Activated CD4-positive, alpha-beta memory T cell treated with anti-CD3 and anti-CD28 coated beads for 36 hours (primary cell): Measurements from ENCODE around the gene SCD. TPM values are rescaled to one million over a fixed set of nuclear protein-coding genes. Genes with fewer than 3 reads are reported as not detected.
"Not testable (repeated sequence)": the region's sequence is repeated elsewhere in the genome, so short reads cannot be mapped to it uniquely, and the experiment has no call there.

Experiments used
- CTCF ChIA-PET: fragments of 350-600 bp; sonication (Branson Sonifier 250); formaldehyde crosslinking; loops from one replicate; lab custom pipeline; 2021; ENCODE audit warnings: antibody characterized with exemption, inconsistent platforms; lab: Charles Lee
- POLR2A ChIA-PET: fragments of 350-600 bp; sonication (Branson Sonifier 250); formaldehyde crosslinking; loops from one replicate; lab custom pipeline; 2021; ENCODE audit warnings: antibody characterized with exemption; lab: Charles Lee
- DNase-seq: peaks from one replicate; pipeline ENCODE4 v3.0.0-alpha.2; 2020
- H3K27ac Mint-ChIP-seq: one replicate; pipeline ENCODE4 v1.8.0; 2021; ENCODE audit warnings: mixed read lengths
- H3K27me3 Mint-ChIP-seq: one replicate; pipeline ENCODE4 v1.8.0; 2021; ENCODE audit warnings: mixed read lengths
- H3K36me3 Mint-ChIP-seq: one replicate; pipeline ENCODE4 v1.8.0; 2021; ENCODE audit warnings: mixed read lengths
- H3K4me1 Mint-ChIP-seq: one replicate; pipeline ENCODE4 v1.8.0; 2021; ENCODE audit warnings: low read depth, mixed read lengths
- H3K4me3 Mint-ChIP-seq: one replicate; pipeline ENCODE4 v1.8.0; 2021; ENCODE audit warnings: mild to moderate bottlenecking, mixed read lengths
- H3K9me3 Mint-ChIP-seq: one replicate; pipeline ENCODE4 v1.8.0; 2021; ENCODE audit warnings: mixed read lengths
- intact Hi-C: fragments of 100-400 bp; cut with micrococcal nuclease; formaldehyde crosslinking; loops from one replicate; pipeline ENCODE4 v1.15.1; 2023
- total RNA-seq, 2 experiments: library from RNA; stranded (reverse); gene quantifications; one replicate each; pipeline ENCODE4 v1.2.3, GENCODE V29; 2021

SCD gene
- total RNA-seq, 2 experiments from 2014 or later: 156 to 158 TPM

GRCh38 chr10:100368721-100369120 is 21.7 kb downstream of the SCD start:
- H3K27ac Mint-ChIP-seq: no peak overlapping the region
- peaks cover 23% of the 10 kb centered on the region for H3K4me1 Mint-ChIP-seq
- CTCF ChIA-PET: interaction anchor here (0.6 to 0.8 kb wide), 2 partner anchors 24 to 1160 kb away, joined by 3 to 4 read pairs; no protein-coding TSS in a partner anchor
- H3K36me3 Mint-ChIP-seq: peaks cover 10% of the 10 kb centered on the region
- DNase-seq: no peak
- POLR2A ChIA-PET: interaction anchor here (1.0 to 1.2 kb wide), 2 partner anchors 22 kb away, joined by 3 to 4 read pairs; partner anchors contain the start of gene SCD
- H3K27me3 Mint-ChIP-seq: no peaks in the 10 kb centered on the region
- H3K9me3 Mint-ChIP-seq: no peaks in the 10 kb centered on the region
- intact Hi-C loops: no loop called here
- H3K4me3 Mint-ChIP-seq: no peak overlapping the region

- no peak overlapping the region for H3K27ac Mint-ChIP-seq
- ChIA-PET POLR2A (interaction anchor here (0.7 to 2.5 kb wide), 10 partner anchors 9 to 165 kb away, joined by 3 to 43 read pairs (median 4); partner anchors contain the start of genes HIF1AN and SCD), CTCF (interaction anchor here (0.9 to 2.5 kb wide), 10 partner anchors 19 to 147 kb away, joined by 3 to 24 read pairs (median 5); partner anchors contain the start of gene SCD)
- no peaks in the 10 kb centered on the region for H3K9me3 Mint-ChIP-seq
- no peaks in the 10 kb centered on the region for H3K27me3 Mint-ChIP-seq
- intact Hi-C loops: loop anchor here (1.0 to 5.0 kb wide), 7 partner anchors 62 to 939 kb away; partner anchors contain the start of genes BLOC1S2, ERLIN1, GOT1 and SLF2
- peak; percentile 81 for DNase-seq
- H3K36me3 Mint-ChIP-seq: no peaks in the 10 kb centered on the region
- peaks cover 28% of the 10 kb centered on the region for H3K4me1 Mint-ChIP-seq
- peak overlapping the region; percentile 45 for H3K4me3 Mint-ChIP-seq
These were observed 23.9 kb downstream of the SCD start for GRCh38 chr10:100370714-100371481.

- POLR2A ChIA-PET: interaction anchor here (0.7 to 2.5 kb wide), 8 partner anchors 15 to 158 kb away, joined by 3 to 43 read pairs (median 4); partner anchors contain the start of gene SCD
- intact Hi-C loops: loop anchor here (1.0 to 5.0 kb wide), 7 partner anchors 61 to 939 kb away; partner anchors contain the start of genes BLOC1S2, ERLIN1, GOT1 and SLF2
- Mint-ChIP-seq H3K4me3 (peak overlapping the region; percentile 45), H3K4me1 (peaks cover 30% of the 10 kb centered on the region), H3K27me3 (no peaks in the 10 kb centered on the region), H3K27ac (no peak overlapping the region), H3K9me3 (no peaks in the 10 kb centered on the region), H3K36me3 (no peaks in the 10 kb centered on the region)
- CTCF ChIA-PET: interaction anchor here (0.9 to 2.5 kb wide), 9 partner anchors 19 to 147 kb away, joined by 3 to 24 read pairs (median 5); partner anchors contain the start of gene SCD
- DNase-seq: no peak
These were observed 24.5 kb downstream of the SCD start for GRCh38 chr10:100371482-100372027.

- no peak overlapping the region for H3K27ac Mint-ChIP-seq
- intact Hi-C loops: loop anchor here (1.0 to 5.0 kb wide), 8 partner anchors 19 to 940 kb away; partner anchors contain the start of genes ERLIN1, GOT1, SCD and SLF2
- no peak for DNase-seq
- no peak overlapping the region for H3K4me3 Mint-ChIP-seq
- POLR2A ChIA-PET: interaction anchor here (0.9 to 4.5 kb wide), 10 partner anchors 8 to 1445 kb away, joined by 3 to 74 read pairs (median 5); partner anchors contain the start of genes HIF1AN, OGA and SCD
- H3K36me3 Mint-ChIP-seq: no peaks in the 10 kb centered on the region
- CTCF ChIA-PET: interaction anchor here (0.8 to 1.7 kb wide), 5 partner anchors 25 to 136 kb away, joined by 3 to 7 read pairs (median 6); partner anchors contain the start of gene SCD
- H3K4me1 Mint-ChIP-seq: peaks cover 33% of the 10 kb centered on the region
- H3K27me3 Mint-ChIP-seq: no peaks in the 10 kb centered on the region
- H3K9me3 Mint-ChIP-seq: no peaks in the 10 kb centered on the region
These were observed 25.6 kb downstream of the SCD start for GRCh38 chr10:100372415-100373297.

- Mint-ChIP-seq H3K4me1 (peaks cover 35% of the 10 kb centered on the region), H3K4me3 (no peak overlapping the region), H3K27ac (no peak overlapping the region), H3K9me3 (no peaks in the 10 kb centered on the region), H3K27me3 (no peaks in the 10 kb centered on the region), H3K36me3 (no peaks in the 10 kb centered on the region)
- CTCF ChIA-PET: interaction anchor here (0.8 to 1.7 kb wide), 6 partner anchors 26 to 145 kb away, joined by 3 to 7 read pairs (median 6); partner anchors contain the start of gene SCD
- POLR2A ChIA-PET: interaction anchor here (0.5 to 4.5 kb wide), 11 partner anchors 9 to 1444 kb away, joined by 3 to 74 read pairs (median 4); partner anchors contain the start of genes HIF1AN, OGA and SCD
- intact Hi-C loops: loop anchor here (1.0 to 5.0 kb wide), 8 partner anchors 18 to 941 kb away; partner anchors contain the start of genes ERLIN1, GOT1, SCD and SLF2
- peak; percentile 99 for DNase-seq
These were observed 26.5 kb downstream of the SCD start for GRCh38 chr10:100373298-100374199.

- ChIA-PET CTCF (interaction anchor here (1.1 to 1.7 kb wide), 4 partner anchors 31 to 145 kb away, joined by 3 to 7 read pairs (median 6); no protein-coding TSS in a partner anchor), POLR2A (interaction anchor here (0.5 to 4.5 kb wide), 7 partner anchors 9 to 161 kb away, joined by 4 to 74 read pairs (median 6); partner anchors contain the start of genes HIF1AN and SCD)
- H3K4me1 Mint-ChIP-seq: peaks cover 35% of the 10 kb centered on the region
These were observed 27.2 kb downstream of the SCD start for GRCh38 chr10:100374200-100374655.

GRCh38 chr10:100374677-100375353 is 27.8 kb downstream of the SCD start:
- H3K4me1 Mint-ChIP-seq: peaks cover 33% of the 10 kb centered on the region
- intact Hi-C loops: loop anchor here (5.0 kb wide), 4 partner anchors 188 to 943 kb away; partner anchors contain the start of genes ERLIN1, GOT1 and SLF2

More at GRCh38 chr10:100374200-100374655, 27.2 kb downstream of the SCD start:
- Mint-ChIP-seq H3K27me3 (no peaks in the 10 kb centered on the region), H3K36me3 (no peaks in the 10 kb centered on the region), H3K4me3 (no peak overlapping the region), H3K9me3 (no peaks in the 10 kb centered on the region), H3K27ac (no peak overlapping the region)
- DNase-seq: no peak
- intact Hi-C loops: loop anchor here (5.0 kb wide), 4 partner anchors 187 to 942 kb away; partner anchors contain the start of genes ERLIN1, GOT1 and SLF2

GRCh38 chr10:100376656-100377055 is 29.6 kb downstream of the SCD start:
- H3K9me3 Mint-ChIP-seq, H3K27ac Mint-ChIP-seq, DNase-seq, H3K27me3 Mint-ChIP-seq, H3K36me3 Mint-ChIP-seq, intact Hi-C loops, H3K4me3 Mint-ChIP-seq: not testable (repeated sequence)
- POLR2A ChIA-PET: interaction anchor here (4.5 kb wide), 1 partner anchor 28 kb away, joined by 74 read pairs; the partner anchor contains the start of gene SCD
- peaks cover 17% of the 10 kb centered on the region for H3K4me1 Mint-ChIP-seq
- CTCF ChIA-PET: interaction anchor here (1.0 kb wide), 1 partner anchor 142 kb away, joined by 3 read pairs; no protein-coding TSS in a partner anchor

More at GRCh38 chr10:100374677-100375353, 27.8 kb downstream of the SCD start:
- not testable (repeated sequence) for H3K4me3 Mint-ChIP-seq, H3K9me3 Mint-ChIP-seq, H3K36me3 Mint-ChIP-seq, H3K27ac Mint-ChIP-seq, H3K27me3 Mint-ChIP-seq, DNase-seq
- ChIA-PET CTCF (interaction anchor here (0.9 to 1.5 kb wide), 4 partner anchors 32 to 144 kb away, joined by 3 to 6 read pairs (median 4); no protein-coding TSS in a partner anchor), POLR2A (interaction anchor here (1.7 to 4.5 kb wide), 4 partner anchors 10 to 161 kb away, joined by 6 to 74 read pairs (median 8); partner anchors contain the start of genes HIF1AN and SCD)

- Mint-ChIP-seq H3K4me1 (peaks cover 17% of the 10 kb centered on the region), H3K36me3 (peaks cover 19% of the 10 kb centered on the region), H3K4me3 (no peak overlapping the region), H3K9me3 (no peaks in the 10 kb centered on the region), H3K27ac (no peak overlapping the region), H3K27me3 (no peaks in the 10 kb centered on the region)
- ChIA-PET CTCF (interaction anchor here (0.9 to 1.4 kb wide), 4 partner anchors 35 to 105 kb away, joined by 3 to 7 read pairs (median 5); no protein-coding TSS in a partner anchor), POLR2A (interaction anchor here (0.8 to 1.4 kb wide), 2 partner anchors 13 to 31 kb away, joined by 3 to 5 read pairs; partner anchors contain the start of gene SCD)
- intact Hi-C loops: no loop called here
- DNase-seq: no peak
These were observed 30.8 kb downstream of the SCD start for GRCh38 chr10:100377830-100378229.
